Measurements from ENCODE around the gene CLEC2L. TPM values are rescaled to one million over a fixed set of nuclear protein-coding genes. Genes with fewer than 3 reads are reported as not detected.
"Not testable (repeated sequence)": the region's sequence is repeated elsewhere in the genome, so short reads cannot be mapped to it uniquely, and the experiment has no call there.

The CLEC2L gene
- total RNA-seq, 1 donor from 2014 or later, result not detected

DNA sequence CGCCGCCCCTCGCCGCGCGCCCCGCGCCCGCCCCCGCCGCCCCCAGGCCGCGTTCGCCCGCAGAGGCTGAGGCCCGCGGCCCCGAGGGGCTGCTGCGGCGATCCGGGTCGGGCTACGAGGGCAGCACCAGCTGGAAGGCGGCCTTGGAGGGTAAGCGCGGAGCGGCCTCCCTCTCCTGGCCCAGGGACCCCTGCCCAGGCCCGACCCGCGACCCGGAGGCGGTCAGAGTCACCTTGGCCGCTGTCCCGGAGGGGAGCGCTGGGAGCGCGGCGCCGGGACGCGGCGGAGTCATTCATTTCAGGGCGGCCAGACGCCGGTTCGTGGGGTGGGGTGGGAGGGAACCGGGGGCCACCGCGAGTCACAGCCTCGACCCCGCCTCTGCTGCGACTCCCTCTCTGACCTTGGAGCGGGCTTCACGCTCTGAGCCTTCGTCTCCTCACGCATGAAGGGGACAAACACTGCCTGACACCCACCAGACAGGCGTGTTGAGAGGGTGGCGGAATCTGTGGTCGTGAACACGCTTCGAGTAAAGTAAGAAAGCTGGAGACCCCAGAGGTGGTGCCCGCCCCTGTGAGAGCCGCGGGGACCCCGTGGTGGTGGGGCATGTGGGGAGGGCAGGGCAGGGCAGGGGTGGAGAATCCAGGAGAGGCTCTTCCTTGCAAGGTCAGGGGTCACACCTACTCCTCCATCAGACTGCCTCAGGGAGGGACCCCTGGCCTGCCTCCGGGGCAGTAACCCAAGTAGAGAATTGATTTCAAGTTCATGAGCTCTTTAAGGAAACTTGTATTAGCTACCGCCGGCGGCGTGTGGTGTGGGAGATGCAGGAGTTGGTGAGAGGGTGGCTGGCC lies 707 bp downstream of the CLEC2L start:
- no peak for ATAC-seq

DNA sequence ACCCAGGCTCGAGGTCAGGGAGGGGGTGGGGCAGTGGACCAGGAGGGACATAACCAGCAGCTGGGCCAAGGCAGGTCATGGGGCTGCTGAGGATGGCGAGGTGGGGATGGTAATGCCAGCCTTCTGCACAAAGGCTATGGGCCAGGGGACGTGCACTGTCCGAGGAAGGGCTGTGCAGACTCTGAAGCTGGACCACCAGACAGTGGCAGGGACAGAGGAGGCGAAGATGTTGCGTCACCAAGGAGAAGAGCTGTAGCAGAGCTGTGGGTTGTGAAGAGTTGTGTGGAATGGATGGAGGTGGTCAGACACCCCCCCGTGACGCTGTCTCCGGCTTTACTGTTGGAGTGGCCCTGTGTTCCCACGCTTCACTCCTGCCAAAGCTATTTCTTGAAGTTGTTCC lies 1.8 kb downstream of the CLEC2L start:
- ATAC-seq, result no peak

DNA sequence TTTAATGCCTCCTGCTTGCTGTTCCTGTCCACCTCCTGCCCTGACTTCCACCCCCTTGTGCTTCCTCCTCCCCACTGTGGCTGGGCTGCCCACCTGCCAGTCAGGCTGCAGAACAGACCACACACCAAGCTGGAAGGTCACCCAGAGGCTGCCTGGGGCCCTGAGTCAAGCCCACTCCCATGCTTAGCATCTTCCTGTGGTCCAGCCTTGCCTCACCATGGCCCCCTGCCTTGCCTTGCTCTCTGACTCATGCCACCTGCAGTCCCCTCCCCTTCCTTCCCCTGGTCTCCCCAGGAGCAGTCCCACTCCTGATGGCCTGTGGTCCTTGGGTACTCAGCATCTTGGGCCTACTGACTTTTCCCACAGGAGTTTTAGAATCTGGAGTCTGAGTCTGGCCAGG lies 2.3 kb downstream of the CLEC2L start:
- ATAC-seq, result no peak

DNA sequence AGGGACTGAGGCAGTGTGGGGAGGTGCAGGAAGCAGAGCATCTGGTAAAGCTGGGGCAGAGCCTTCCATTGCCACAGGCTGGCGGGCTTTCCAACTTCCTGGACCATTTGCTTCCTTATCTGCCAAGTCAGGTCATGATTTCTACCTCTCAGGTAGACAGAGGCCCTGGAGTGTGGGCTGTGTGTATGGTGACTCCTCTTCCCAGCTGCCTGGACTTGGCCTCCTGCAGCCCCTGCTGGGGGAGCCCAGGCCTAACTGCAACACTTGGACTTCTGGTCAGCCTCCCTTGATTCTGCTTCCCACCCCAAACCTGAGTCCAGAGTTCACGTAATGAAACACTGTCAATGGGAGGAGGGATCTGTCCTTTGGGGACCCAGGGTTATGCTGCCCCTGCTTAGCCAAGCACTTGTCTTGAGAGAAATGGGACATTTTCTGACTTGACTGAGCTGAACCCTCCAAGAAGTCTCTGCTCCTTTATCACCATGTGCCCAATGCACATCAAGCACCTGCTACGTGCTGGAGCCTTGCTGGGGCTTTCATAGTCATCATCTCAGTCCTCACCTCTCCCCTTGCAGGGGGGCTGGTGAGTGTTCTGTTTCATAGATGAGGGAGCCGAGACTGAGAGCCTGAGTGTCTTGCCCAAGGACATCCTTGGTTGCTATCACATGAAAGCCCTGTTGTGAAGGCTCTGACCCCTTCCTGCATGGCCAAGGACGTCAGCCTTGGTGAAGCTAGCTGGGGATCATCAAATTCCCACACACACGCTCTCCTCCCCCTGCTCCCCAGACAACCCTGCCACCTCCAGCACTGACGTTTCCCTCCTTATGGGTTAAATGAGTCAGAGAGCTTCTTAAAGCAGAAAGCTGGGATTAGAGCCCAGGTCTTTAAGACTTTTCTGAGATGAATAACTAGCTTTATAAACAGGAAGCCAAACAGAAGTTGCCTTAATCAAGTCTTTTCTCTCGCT lies 3.4 kb downstream of the CLEC2L start:
- peak; percentile 59 for ATAC-seq

DNA sequence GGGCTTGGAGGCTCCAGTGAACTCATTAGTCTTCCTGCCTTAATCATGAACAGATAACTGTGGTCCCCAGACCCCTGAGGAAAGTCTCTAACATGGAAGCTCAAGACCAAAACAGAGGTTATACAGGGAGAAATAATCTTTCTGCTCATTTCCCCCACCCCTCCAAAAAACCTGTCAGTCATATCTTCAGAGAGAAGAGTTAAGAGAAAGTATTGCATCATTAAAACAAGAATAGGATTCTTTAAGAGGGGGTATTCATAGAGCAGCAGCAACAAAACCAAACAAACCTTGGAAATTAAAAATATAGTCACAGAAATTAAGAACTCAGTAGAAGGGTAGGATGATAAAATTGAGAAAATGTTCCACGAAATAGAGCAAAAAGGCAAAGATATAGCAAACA lies 7.6 kb downstream of the CLEC2L start:
- no peak for ATAC-seq

DNA sequence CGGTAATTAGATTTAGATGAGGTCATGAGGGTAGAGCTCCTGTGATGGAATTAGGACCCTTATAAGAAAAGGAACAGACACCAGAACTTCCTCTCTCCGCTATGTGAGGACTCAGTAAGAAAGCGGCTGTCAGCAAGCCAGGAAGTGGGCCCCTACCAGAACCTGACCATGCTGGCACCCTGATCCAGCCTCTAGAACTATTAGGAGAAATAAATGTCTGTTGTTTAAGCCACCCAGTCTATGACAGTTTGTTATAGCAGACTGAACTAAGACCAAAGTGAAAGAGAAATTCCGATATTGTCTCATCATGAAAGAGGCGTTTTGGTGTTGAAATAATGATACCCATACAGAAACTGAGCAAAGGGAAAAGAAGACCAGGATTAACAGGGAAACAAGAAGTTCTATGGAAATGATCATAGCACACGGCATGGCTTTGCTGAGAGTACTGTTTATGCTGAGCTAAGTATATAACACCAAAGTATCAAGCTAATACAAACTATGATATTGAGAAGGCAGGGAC lies 9.2 kb downstream of the CLEC2L start:
- no peak for ATAC-seq

DNA sequence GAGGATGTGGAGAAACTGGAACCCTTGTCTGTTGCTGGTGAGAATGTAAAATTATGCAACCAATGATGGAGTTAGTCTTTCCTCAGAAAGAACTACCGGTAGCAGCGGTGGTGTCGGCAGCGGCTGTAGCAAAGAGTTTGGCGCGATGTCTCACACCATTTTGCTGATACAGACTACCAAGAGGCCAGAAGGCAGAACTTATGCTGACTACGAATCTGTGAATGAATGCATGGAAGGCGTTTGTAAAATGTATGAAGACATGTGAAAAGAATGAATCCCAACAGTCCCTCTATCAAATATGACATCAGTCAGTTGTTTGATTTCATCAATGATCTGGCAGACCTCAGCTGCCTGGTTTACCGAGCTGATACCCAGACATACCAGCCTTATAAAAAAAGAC lies 10.6 kb downstream of the CLEC2L start:
- no peak for ATAC-seq

DNA sequence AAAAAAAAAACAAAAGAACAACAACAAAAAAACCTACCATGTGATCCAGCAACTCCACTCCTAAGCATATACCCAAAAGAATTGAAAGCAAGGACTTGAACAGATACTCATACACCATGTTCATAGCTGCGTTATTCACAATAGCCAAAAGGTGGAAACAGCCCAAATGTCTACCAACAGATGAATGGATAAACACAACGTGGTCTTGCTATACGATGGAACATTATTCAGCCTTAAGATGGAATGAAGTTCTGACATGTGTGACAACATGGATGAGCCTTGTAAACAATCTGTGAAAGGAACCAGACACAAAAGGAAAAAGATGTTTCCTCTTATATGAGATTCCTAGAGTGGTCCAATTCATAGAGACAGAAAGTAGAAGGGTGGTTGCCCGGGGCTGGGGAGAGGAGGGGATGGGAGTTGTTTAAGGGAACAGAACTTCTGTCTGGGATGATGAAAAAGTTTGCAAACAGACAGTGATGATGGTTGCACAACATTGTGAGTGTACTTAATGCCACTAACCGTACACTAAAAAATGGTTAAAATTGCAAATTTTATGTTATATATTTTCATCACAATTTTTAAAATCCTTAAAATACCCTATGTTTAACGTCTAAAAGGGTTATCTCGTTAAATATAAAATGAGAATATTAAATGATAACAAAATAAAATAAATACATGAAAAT lies 11.6 kb downstream of the CLEC2L start:
- ATAC-seq, result no peak

DNA sequence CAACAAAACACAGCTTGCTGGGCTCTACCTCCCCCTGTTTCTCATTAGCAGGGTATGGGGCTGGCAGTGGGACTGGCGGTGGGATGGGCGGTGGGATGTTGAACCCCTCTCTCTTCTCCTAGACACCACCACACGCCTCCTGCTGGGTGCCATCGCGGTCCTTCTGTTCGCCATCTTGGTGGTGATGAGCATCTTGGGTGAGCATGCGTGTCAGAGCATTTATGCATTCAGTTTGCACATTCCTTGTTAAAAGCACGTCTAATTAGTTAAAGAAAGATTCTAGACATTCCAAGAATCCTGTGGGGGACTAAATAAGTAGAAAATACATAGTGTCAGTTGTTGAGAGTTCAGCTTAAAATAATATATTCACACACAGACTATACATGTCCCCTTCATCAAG lies 12.7 kb downstream of the CLEC2L start:
- no peak for ATAC-seq

DNA sequence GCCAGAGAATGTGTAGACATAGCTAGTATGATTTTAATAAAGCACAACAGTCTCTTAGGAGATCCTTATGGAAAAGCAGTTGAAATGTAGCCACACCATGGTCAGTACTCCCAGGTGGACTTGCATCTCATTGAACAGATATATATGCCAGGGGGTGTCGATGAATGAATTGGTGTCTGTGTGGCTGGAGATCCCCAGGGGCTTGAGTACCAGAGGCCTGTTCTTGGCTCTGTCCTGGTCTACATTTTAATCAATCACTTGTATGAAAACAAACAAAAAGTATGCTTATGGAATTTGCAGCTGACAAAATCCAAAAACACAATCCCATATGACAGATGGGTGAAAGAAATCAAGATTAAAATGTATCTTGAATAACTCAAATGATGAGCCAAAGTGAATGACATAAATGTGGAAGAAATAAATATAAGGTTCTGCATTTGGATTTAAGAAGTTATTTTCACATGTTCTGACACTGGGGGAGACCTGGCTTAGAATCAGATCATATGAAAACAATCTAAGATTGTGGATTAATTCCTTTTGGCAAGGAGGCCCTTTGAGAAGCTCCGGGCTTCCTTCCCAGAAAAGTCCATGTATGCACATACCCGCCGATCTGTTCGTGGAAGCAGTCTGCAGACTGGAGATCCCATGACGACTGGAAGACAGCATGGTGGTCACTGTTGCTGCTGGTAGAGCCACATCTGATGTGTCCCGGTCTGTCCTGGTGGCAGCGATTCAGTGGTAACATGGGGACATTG lies 15.6 kb downstream of the CLEC2L start:
- ATAC-seq, result no peak

DNA sequence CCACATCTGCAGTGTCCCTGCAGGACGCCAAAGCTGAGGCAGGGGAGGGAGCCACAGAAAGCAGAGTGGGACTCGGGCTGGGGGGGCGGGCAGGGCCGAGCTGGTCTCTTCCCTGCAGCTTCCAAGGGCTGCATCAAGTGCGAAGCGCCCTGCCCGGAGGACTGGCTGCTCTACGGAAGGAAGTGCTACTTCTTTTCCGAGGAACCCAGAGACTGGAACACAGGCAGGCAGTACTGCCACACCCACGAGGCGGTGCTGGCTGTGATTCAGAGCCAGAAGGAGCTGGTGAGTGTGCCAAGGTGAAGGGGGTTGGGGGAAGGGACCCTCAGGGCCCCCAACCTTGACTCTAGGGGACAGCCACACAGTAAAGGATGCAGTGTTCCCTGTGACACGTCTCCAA lies 16.7 kb downstream of the CLEC2L start:
- no peak for ATAC-seq

DNA sequence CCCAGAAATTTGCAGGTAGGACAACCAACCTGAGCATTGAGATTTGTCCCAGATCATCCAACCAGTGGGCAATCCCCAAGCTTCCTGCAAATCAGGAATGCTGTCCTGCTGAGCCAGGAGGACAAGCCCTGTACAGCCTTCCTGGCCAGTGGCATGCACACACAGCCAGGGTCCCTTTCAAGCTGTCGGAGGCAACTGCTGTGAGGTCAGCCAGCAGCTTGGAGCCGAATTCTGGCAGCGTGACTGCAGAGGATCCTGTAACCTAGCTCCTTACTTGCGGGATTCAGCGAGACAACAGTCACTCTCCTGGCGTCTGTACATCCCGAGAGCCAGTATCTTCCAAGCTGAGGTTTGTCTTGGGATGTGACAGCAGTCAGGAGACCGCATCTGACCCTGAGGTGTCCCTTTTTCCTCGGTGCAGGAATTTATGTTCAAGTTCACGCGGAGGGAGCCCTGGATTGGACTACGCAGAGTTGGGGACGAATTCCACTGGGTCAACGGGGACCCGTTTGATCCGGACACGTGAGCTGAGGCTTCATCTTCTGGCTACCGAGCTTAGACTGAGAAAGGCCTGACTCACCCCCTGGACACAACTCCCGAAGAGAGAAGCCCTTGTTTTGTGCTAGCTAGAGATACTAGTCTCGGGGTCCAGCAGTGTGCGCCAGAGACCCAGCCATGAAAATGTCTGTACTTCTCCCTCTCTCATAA lies 18.3 kb downstream of the CLEC2L start:
- ATAC-seq, result no peak

DNA sequence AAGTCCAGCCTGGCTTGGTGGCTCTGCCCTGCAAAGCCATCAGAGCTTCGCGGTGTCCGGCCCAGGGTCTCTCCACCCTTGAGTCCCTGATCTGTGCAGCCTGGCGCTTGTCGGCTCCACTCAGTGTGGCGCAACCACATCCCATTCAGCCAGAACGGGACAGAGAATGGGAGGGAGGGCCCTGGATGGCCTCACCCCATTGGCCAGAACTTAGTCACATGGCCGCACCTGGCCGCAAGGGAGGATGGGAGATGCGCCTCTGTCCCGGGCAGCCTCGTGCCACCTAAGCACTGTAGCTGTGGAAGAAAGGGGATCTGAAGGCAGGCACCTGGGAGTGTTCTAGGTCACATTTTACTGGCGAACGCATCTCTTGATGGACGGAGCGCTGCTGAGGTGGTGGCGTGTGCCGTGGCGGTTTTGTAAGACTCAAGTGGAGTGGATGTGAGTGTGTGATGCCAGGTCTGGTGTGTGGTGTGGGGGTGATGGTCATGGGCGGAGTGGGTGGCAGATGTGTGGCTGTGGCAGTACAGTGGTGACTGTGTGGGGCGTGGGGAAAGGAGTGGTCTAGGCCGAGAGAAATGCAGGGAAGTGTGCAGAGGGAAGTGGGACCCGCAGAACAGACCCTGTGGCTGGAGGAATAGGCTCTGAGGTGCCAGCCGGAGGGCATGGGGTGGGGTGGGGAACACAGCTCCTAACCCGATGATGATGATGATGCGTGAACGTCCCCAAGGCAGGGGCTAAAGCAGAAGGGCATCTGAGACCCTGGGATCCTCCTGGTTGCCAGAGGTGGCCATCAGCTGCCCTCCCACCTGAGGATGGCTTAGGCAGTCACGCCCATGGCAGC lies 19.0 kb downstream of the CLEC2L start:
- no peak for ATAC-seq

DNA sequence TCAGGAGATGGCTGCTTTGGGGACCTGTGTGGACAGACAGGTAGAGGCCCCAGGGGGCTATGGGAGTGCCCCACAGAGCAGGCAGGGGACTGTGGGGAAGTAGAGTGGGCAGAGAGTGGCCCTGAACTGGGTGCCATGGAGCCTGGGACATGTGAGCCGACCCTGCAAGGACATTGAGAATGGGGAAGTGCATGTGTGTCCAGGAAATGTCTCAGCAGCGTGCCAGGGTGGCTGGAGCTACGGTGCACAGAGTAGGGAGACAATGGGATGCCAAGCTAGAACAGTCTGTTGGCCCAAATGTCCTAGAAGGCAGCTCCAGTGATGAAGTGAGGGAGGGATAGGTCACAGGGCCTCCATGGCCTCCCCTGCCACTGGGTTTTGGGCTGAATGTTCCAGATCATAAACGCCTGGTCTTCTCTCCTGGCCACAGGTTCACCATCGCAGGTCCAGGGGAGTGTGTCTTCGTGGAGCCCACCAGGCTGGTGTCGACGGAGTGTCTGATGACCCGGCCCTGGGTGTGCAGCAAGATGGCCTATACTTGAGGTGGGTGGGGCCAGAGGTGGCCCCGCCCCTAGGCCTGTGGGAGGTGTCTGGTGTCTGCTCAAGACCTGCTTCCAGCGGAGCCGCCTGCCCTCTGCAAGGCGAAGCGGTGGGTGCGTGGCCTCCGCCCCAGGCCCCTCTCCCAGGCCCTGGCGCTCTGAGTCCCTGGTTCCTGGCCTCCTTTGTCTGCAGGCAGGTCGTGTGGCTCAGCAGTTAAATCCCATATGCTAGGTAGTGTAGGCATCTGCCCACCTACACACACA lies 20.5 kb downstream of the CLEC2L start:
- ATAC-seq, result peak; percentile 15

DNA sequence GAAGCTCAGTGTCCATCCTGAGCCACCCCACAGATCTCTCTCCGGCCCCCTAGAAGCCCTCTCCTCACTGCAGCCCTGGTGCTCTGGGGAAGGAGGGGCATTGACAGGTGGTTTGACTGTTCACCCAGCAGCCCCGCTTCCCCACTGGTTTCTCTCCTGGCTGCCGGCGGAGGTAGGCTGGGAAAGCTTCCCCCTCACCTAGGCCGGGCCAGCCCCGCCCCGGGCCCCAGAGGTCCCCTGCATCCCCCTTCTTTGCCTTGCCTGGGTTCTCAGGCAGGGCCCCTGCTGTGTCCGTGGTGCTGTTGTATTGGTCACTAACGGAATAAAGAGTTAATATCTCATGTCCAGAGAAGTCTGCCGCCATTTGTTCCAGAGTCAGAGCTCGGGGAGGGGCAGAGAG lies 21.2 kb downstream of the CLEC2L start:
- no peak for ATAC-seq

DNA sequence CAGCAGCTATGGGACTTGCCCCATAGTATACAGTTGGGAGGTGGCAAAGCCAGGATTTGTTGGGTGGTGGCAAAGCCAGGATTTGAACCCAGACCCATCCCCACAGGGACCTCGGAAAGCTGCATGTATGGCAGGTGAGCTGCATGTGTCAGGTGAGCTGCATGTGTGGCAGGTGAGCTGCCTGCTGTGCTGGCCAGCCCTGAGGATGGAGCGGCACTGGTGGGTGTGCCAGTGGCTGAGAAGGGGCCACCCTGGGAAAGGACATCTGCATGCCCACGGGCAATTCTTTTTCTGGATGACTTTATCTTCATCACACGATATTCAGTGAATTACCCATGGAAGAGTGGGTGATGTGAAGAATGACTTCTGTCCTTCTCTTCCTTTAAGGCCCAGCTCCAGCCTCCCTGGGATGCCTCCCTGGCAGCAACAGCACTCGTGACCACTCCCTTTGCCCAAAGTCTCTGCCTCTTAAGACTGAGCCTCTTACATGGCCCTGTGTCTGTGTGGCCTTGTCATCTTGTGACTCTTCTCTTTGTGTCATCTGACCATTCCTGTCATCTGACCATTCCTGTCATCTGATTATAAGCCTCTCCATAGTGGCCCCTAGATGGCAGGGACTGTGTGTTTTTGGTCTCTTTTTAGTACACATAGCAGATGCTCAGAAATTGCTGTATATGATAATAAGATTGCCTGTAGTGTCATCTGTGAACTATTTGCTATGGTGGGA lies 25.0 kb downstream of the CLEC2L start:
- no peak for ATAC-seq

DNA sequence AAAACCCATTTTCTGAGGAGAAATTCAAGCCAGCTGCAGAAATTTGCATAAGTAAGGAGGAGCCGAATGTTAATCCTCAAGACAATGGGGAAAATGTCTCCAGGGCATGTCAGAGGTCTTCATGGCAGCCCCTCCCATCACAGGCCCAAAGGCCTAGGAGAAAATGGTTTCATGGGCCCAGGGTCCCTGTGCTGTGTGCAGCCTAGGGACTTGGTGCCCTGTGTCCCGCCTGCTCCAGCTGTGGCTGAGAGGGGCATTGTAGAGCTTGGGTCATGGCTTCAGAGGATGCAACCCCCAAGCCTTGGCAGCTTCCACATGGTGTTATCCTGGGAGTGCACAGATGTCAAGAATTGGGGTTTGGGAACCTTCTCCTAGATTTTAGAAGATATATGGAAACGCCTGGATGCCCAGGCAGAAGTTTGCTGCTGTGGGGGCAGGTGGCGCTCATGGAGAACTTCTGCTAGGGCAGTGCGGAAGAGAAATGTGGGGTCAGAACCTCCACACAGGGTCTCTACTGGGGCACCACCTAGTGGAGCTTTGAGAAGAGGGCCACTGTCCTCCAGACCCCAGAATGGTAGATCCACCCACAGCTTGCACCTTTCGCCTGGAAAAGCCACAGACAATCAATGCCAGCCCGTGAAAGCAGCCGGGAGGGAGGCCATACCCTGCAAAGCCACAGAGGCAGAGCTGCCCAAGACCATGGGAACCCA lies 30.7 kb downstream of the CLEC2L start:
- not testable (repeated sequence) for ATAC-seq

Data from esophagus mucosa (tissue), 1 donor.